Smooth muscle cell (in vitro differentiated cells): ENCODE results near the gene TDRD3. TPM values are rescaled to one million over a fixed set of nuclear protein-coding genes. Genes with fewer than 3 reads are reported as not detected.

ENCODE experiments used
- DNase-seq: peaks from one replicate; lab custom pipeline; 2025; ENCODE audit not compliant: unreplicated experiment; lab: John Stamatoyannopoulos, UW
- H2AFZ ChIP-seq: fragments of 200-600 bp; sonication (generic); 2 replicates; pipeline ENCODE4 v1.6.0; 2016; ENCODE audit warnings: antibody characterized with exemption, low read depth, mild to moderate bottlenecking
- H3F3A ChIP-seq: fragments of 200-600 bp; sonication (generic); 2 replicates; pipeline ENCODE4 v1.6.0; 2017; ENCODE audit warnings: antibody characterized with exemption, low read depth
- H3K27ac ChIP-seq: fragments of 200-600 bp; sonication (generic); 2 replicates; pipeline ENCODE4 v1.5.1; 2016; ENCODE audit warnings: low read depth, mild to moderate bottlenecking
- H3K27me3 ChIP-seq: fragments of 200-600 bp; sonication (generic); 2 replicates; pipeline ENCODE4 v1.6.1; 2016; ENCODE audit warnings: low read depth, mild to moderate bottlenecking
- H3K36me3 ChIP-seq: fragments of 200-600 bp; sonication (generic); 2 replicates; pipeline ENCODE4 v1.5.1; 2016; ENCODE audit warnings: low read depth
- H3K4me1 ChIP-seq: fragments of 200-600 bp; sonication (generic); 2 replicates; pipeline ENCODE4 v1.5.1; 2016; ENCODE audit warnings: low read depth
- H3K4me2 ChIP-seq: fragments of 200-600 bp; sonication (generic); 2 replicates; pipeline ENCODE4 v1.6.0; 2016; ENCODE audit warnings: mild to moderate bottlenecking
- H3K4me3 ChIP-seq: fragments of 200-600 bp; sonication (generic); 2 replicates; pipeline ENCODE4 v1.5.1; 2016; ENCODE audit warnings: mild to moderate bottlenecking
- H3K79me2 ChIP-seq: fragments of 200-600 bp; sonication (generic); 2 replicates; pipeline ENCODE4 v1.6.0; 2016; ENCODE audit warnings: low read depth, mild to moderate bottlenecking
- H3K9ac ChIP-seq: fragments of 200-600 bp; sonication (generic); 2 replicates; pipeline ENCODE4 v1.6.0; 2016; ENCODE audit warnings: low read depth
- H3K9me3 ChIP-seq: fragments of 200-600 bp; sonication (generic); replicated peaks from 2 replicates; pipeline ENCODE4 v1.5.1; 2016; ENCODE audit warnings: low read depth
- H4K20me1 ChIP-seq: fragments of 200-600 bp; sonication (generic); 2 replicates; pipeline ENCODE4 v1.6.0; 2016; ENCODE audit warnings: low read depth
- WGBS: methylation state at CpG from one replicate; pipeline ENCODE4 v1.1.7; 2016; ENCODE audit warnings: low lambda C conversion rate; 5-methylcytosine and 5-hydroxymethylcytosine counted together
- polyA plus RNA-seq: library from polyadenylated mRNA; unstranded; fragments of >200 nt; fragmentation: Nextera tagmentation; extraction: Ambion mirVana; gene quantifications from 2 replicates; pipeline ENCODE4 v1.2.1, GENCODE V29; 2016
- total RNA-seq: library from RNA; depleted of rRNA; stranded (reverse); fragments of >200 nt; gene quantifications from 2 replicates; pipeline ENCODE4 v1.2.3, GENCODE V29; 2014
- TF ChIP-seq, protein P1 (sequence below): fragments of 200-600 bp; sonication (generic); IDR thresholded peaks from 2 replicates; pipeline ENCODE4 v1.5.1; 2017; ENCODE audit warnings: borderline replicate concordance, mild to moderate bottlenecking, antibody characterized with exemption; ENCODE audit not compliant: insufficient read depth, poor library complexity, severe bottlenecking

Gene TDRD3
- total and polyA plus RNA-seq, 2 experiments from 2014 or later: 7.3 to 20.4 TPM

DNA sequence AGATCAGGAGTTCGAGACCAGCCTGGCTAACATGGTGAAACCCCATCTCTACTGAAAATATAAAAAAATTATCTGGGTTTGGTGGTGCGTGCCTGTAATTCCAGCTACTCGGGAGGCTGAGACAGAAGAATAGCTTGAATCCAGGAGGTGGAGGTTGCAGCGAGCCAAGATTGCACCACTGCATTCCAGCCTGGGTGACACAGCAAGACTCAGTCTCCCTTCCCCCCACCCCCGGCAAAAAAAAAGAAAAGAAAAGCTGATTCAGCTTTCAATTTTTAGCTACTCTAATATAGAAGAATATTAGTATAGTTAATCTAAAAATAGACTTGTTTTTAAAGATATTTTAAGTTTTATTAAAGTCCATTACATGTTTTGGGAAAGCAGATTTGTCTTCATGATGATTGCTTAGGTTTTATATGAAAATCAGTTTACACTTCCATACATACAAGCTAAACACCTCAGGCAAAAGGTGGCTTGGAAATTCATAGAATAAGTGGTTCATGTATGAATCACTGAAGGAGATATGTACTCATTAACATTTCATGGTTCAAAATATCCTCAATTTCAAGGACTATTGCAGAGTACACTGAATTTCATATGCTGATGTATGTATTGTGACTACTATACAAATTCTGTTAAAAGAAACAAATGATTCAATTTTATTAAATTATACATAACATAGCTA lies 165.2 kb downstream of the TDRD3 start:
- WGBS: 72% methylated on average over 5 of the region's 5 CpGs

DNA sequence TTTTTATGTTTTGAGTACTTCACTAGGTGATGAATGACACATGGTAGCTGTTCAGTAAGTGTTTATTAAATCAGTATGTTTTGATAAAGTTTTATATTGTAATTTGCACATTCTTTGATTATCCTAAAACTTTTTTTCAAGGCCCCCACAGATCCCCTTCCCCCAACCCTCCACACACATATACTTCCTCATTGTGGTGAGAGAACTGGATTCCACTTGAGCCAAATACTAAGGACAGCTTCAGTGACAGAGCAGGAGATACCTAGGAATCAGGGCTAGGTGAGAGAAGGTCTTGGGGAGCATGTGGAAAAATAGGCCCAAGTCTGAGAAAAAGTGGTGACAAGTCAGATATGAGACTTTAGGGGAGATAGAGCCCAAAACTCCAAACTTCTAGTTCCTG lies 174.6 kb downstream of the TDRD3 start:
- H4K20me1 ChIP-seq: no peaks in the 10 kb centered on the region
- no peaks in the 10 kb centered on the region for H3K9me3 ChIP-seq
- no peak overlapping the region for H3K9ac ChIP-seq
- peaks cover 14% of the 10 kb centered on the region for H3K36me3 ChIP-seq
- no peaks in the 10 kb centered on the region for H3K79me2 ChIP-seq
- no peaks in the 10 kb centered on the region for H3K27me3 ChIP-seq
- H3K4me2 ChIP-seq: no peak overlapping the region
- H3K4me1 ChIP-seq: peaks cover 5% of the 10 kb centered on the region
- no peak overlapping the region for H3K27ac ChIP-seq
- H3F3A ChIP-seq: no peaks in the 10 kb centered on the region
- no peak for DNase-seq
- no peak overlapping the region for H2AFZ ChIP-seq
- TF ChIP-seq, protein P1, sequence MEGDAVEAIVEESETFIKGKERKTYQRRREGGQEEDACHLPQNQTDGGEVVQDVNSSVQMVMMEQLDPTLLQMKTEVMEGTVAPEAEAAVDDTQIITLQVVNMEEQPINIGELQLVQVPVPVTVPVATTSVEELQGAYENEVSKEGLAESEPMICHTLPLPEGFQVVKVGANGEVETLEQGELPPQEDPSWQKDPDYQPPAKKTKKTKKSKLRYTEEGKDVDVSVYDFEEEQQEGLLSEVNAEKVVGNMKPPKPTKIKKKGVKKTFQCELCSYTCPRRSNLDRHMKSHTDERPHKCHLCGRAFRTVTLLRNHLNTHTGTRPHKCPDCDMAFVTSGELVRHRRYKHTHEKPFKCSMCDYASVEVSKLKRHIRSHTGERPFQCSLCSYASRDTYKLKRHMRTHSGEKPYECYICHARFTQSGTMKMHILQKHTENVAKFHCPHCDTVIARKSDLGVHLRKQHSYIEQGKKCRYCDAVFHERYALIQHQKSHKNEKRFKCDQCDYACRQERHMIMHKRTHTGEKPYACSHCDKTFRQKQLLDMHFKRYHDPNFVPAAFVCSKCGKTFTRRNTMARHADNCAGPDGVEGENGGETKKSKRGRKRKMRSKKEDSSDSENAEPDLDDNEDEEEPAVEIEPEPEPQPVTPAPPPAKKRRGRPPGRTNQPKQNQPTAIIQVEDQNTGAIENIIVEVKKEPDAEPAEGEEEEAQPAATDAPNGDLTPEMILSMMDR: no peak
- no peak overlapping the region for H3K4me3 ChIP-seq

More for the DNA sequence above, 165.2 kb downstream of the TDRD3 start:
- H3F3A ChIP-seq: no peaks in the 10 kb centered on the region
- H3K36me3 ChIP-seq: no peaks in the 10 kb centered on the region
- no peaks in the 10 kb centered on the region for H3K79me2 ChIP-seq
- no peak overlapping the region for H3K4me2 ChIP-seq
- H3K27me3 ChIP-seq: no peaks in the 10 kb centered on the region
- DNase-seq: no peak
- no peaks in the 10 kb centered on the region for H3K4me1 ChIP-seq
- H3K9me3 ChIP-seq: no peaks in the 10 kb centered on the region
- no peak overlapping the region for H3K9ac ChIP-seq
- no peak overlapping the region for H2AFZ ChIP-seq
- H3K27ac ChIP-seq: no peak overlapping the region
- H4K20me1 ChIP-seq: no peaks in the 10 kb centered on the region
- no peak overlapping the region for H3K4me3 ChIP-seq
- TF ChIP-seq, protein P1: no peak

DNA sequence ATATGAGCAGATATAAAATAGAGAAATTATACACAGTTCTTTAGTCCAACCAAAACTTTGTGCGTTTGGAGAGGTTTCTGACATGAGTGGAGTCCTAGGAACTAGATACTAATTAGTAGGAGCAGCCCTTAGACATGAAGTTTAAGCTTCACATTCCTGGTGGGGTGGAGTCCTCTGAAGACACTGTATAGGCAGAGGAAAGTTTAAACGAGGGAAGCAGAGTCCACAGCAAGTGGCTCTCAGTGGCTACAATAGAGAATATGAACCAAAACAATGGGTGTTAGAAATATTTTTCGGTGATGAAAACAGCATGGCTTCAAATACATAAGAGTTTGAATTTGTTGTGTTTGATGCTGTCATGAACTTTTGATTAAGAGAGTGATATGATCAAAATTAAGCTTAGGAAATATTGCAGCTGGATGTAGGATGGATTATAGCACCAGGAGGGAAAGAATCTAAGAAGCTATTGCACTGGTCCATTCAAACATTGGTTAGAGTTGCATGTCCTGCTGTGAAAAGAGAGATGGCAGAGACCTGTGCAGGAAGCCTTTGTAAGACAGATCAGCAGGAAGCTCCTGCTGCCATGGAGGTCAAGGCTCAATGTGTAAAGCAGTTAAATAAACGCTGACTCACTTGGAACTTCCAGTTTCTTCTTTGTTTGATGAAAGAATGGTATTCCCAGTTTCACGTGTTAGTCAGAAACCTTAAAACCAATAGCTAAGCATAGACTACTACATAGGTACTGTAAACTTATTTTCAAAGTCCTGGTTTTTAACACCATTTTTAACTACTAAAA lies 175.2 kb downstream of the TDRD3 start:
- Histone ChIP-seq H3K36me3 (peaks cover 14% of the 10 kb centered on the region), H3K4me3 (no peak overlapping the region), H3K27ac (no peak overlapping the region), H3K4me2 (no peak overlapping the region), H3K9me3 (no peaks in the 10 kb centered on the region), H2AFZ (no peak overlapping the region), H4K20me1 (no peaks in the 10 kb centered on the region), H3F3A (no peaks in the 10 kb centered on the region), H3K79me2 (no peaks in the 10 kb centered on the region), H3K27me3 (no peaks in the 10 kb centered on the region), H3K9ac (no peak overlapping the region), H3K4me1 (peaks cover 5% of the 10 kb centered on the region)
- no peak for DNase-seq
- WGBS: 58% methylated on average over 5 of the region's 5 CpGs
- TF ChIP-seq, protein P1: no peak
